GM12878 (cell line): Measurements from ENCODE around the gene CDK3. TPM values are rescaled to one million over a fixed set of nuclear protein-coding genes. Genes with fewer than 3 reads are reported as not detected.

Source experiments
- ATAC-seq: fragments of 200-7000 bp; cut with Tn5 transposase; 3 replicates; pipeline ENCODE4 v1.9.1; 2020; ENCODE audit warnings: mild to moderate bottlenecking, moderate library complexity
- BruUV-seq: library from RNA; stranded (reverse); fragments of 400-500 nt; replicated peaks from 2 replicates; lab custom pipeline; 2021; lab: Mats Ljungman, UMichigan
- CTCF ChIA-PET: fragments of 300-600 bp; sonication (Branson Sonifier 250); formaldehyde crosslinking; extraction: SDS; loops from one replicate; lab custom pipeline; 2021; ENCODE audit warnings: inconsistent platforms; lab: Yijun Ruan, JAX
- POLR2A ChIA-PET: fragments of 350-600 bp; formaldehyde crosslinking; extraction: SDS; loops from one replicate; lab custom pipeline; 2021; ENCODE audit warnings: inconsistent platforms; lab: Charles Lee
- RAD21 ChIA-PET: fragments of 300-600 bp; sonication (Branson Sonifier 250); formaldehyde crosslinking; loops from one replicate; lab custom pipeline; 2023; ENCODE audit warnings: antibody characterized with exemption; ENCODE audit not compliant: unreplicated experiment; lab: Charles Lee
- SMC1A ChIA-PET: fragments of 300-600 bp; sonication (Branson Sonifier 250); formaldehyde crosslinking; loops from one replicate; lab custom pipeline; 2023; ENCODE audit not compliant: unreplicated experiment, uncharacterized antibody; lab: Charles Lee
- DNase-seq: peaks from one replicate; pipeline ENCODE4 v3.0.0-alpha.2; 2011; ENCODE audit warnings: low read depth, low spot score
- FAIRE-seq: peaks from 3 replicates; lab custom pipeline; 2011; peaks lifted over from hg19 to GRCh38; lab: Jason Lieb, UNC
- H2AFZ ChIP-seq: 2 replicates; pipeline ENCODE4 v1.6.0; 2011; ENCODE audit warnings: low read depth, low read length, control low read depth; ENCODE audit not compliant: control insufficient read depth
- H3K27ac ChIP-seq: 2 replicates; pipeline ENCODE4 v1.5.1; 2011; ENCODE audit warnings: control low read depth; ENCODE audit not compliant: control insufficient read depth, insufficient read depth
- H3K27me3 ChIP-seq, 2 experiments: replicated peaks in 1 of 2; 2 replicates each; pipeline versions ENCODE4 v1.6.0 to v1.6.1; 2011; ENCODE audit warnings: low read length in 1 of 2; ENCODE audit not compliant: control insufficient read depth in 2 of 2, insufficient read depth in 2 of 2
- H3K36me3 ChIP-seq, 2 experiments: 2 replicates each; pipeline ENCODE4 v1.5.1; 2011; ENCODE audit warnings: low read length in 1 of 2; ENCODE audit not compliant: control insufficient read depth in 2 of 2, insufficient read depth in 2 of 2
- H3K4me1 ChIP-seq: 2 replicates; pipeline ENCODE4 v1.6.1; 2011; ENCODE audit warnings: mild to moderate bottlenecking, low read length, moderate library complexity, mixed read lengths; ENCODE audit not compliant: control insufficient read depth, insufficient read depth
- H3K4me2 ChIP-seq: 2 replicates; pipeline ENCODE4 v1.6.0; 2011; ENCODE audit warnings: control low read depth; ENCODE audit not compliant: control insufficient read depth, insufficient read depth
- H3K4me3 ChIP-seq: fragments of 200-600 bp; sonication (generic); 2 replicates; pipeline ENCODE4 v1.5.1; 2016
- H3K79me2 ChIP-seq: 2 replicates; pipeline ENCODE4 v1.6.0; 2011; ENCODE audit warnings: low read length; ENCODE audit not compliant: control insufficient read depth, insufficient read depth
- H3K9ac ChIP-seq: 2 replicates; pipeline ENCODE4 v1.8.0; 2011; ENCODE audit warnings: low read length, control low read depth, mixed read lengths; ENCODE audit not compliant: control insufficient read depth, insufficient read depth
- H3K9me3 ChIP-seq: replicated peaks from 3 replicates; pipeline ENCODE4 v1.5.1; 2011; ENCODE audit warnings: mild to moderate bottlenecking, low read length; ENCODE audit not compliant: control insufficient read depth, insufficient read depth
- H4K20me1 ChIP-seq: 2 replicates; pipeline ENCODE4 v1.6.0; 2011; ENCODE audit not compliant: control insufficient read depth, insufficient read depth
- CBX5 ChIP-seq: sonication (generic); IDR thresholded peaks from 2 replicates; pipeline ENCODE4 v1.6.1; 2016; ENCODE audit warnings: low read depth, moderate library complexity, mild to moderate bottlenecking, inconsistent platforms
- EP300 ChIP-seq, 2 experiments: fragments of 150-350 bp in 1 of 2; IDR thresholded peaks; 2 replicates each; pipeline ENCODE4 v1.6.1; 2011 to 2012; ENCODE audit warnings: low read depth in 2 of 2, low read length in 2 of 2, borderline replicate concordance in 1 of 2, improper control_type of control experiment in 1 of 2, inconsistent platforms in 1 of 2; ENCODE audit not compliant: control insufficient read depth in 1 of 2
- ESRRA ChIP-seq: IDR thresholded peaks from 2 replicates; pipeline ENCODE4 v1.6.1; 2012; ENCODE audit warnings: mild to moderate bottlenecking, low read length, improper control_type of control experiment
- KAT2A ChIP-seq: conservative IDR thresholded peaks from 2 replicates; pipeline ENCODE4 v1.6.1; 2011; ENCODE audit warnings: low read depth, low read length; ENCODE audit not compliant: control insufficient read depth
- MTA3 ChIP-seq: IDR thresholded peaks from 2 replicates; pipeline ENCODE4 v1.6.1; 2012; ENCODE audit warnings: low read length, inconsistent platforms, borderline replicate concordance
- MXI1 ChIP-seq: fragments of 150-350 bp; IDR thresholded peaks from 2 replicates; pipeline ENCODE4 v1.6.1; 2011; ENCODE audit warnings: low read depth, mild to moderate bottlenecking, inconsistent platforms, low read length, improper control_type of control experiment
- MYC ChIP-seq: IDR thresholded peaks from 2 replicates; pipeline ENCODE4 v1.6.1; 2011; ENCODE audit warnings: mild to moderate bottlenecking, low read length, moderate library complexity, inconsistent platforms; ENCODE audit not compliant: insufficient read depth, insufficient replicate concordance, insufficient read length, severe bottlenecking
- POLR2AphosphoS5 ChIP-seq: IDR thresholded peaks from 2 replicates; pipeline ENCODE4 v1.6.1; 2011; ENCODE audit warnings: mild to moderate bottlenecking, low read length, inconsistent platforms
- SMAD1 ChIP-seq: fragments of 450-650 bp; IDR thresholded peaks from 2 replicates; pipeline ENCODE4 v1.6.1; 2018; ENCODE audit warnings: mild to moderate bottlenecking, low read depth; ENCODE audit not compliant: partially characterized antibody
- STAT1 ChIP-seq: fragments of 450-650 bp; conservative IDR thresholded peaks from 2 replicates; pipeline ENCODE4 v1.6.1; 2014; ENCODE audit warnings: antibody characterized with exemption, mild to moderate bottlenecking
- USF1 ChIP-seq: IDR thresholded peaks from 2 replicates; pipeline ENCODE4 v1.6.1; 2011; ENCODE audit warnings: borderline replicate concordance, low read depth, mild to moderate bottlenecking, moderate library complexity, mixed read lengths, low read length; ENCODE audit not compliant: insufficient read depth; ENCODE audit errors: extremely low read length
- WGBS: methylation state at CpG from one replicate; pipeline ENCODE4 v1.1.6; 2016; ENCODE audit warnings: low lambda C conversion rate; ENCODE audit not compliant: insufficient replicate concordance, insufficient coverage; ENCODE audit errors: missing lambda C conversion rate; 5-methylcytosine and 5-hydroxymethylcytosine counted together
- in situ Hi-C: fragments of 300-500 bp; cut with MboI; formaldehyde crosslinking; loops from 9 replicates; pipeline ENCODE4 v1.14.3; 2018; ENCODE audit warnings: mixed read lengths
- intact Hi-C: fragments of 100-400 bp; cut with micrococcal nuclease; formaldehyde crosslinking; loops from one replicate; pipeline ENCODE4 v1.14.2; 2022; ENCODE audit not compliant: unreplicated experiment
- polyA plus RNA-seq, 11 experiments: library from polyadenylated mRNA; depleted of rRNA in 4 of 11; unstranded in 6 of 11; stranded (reverse) in 5 of 11; fragments of >200 nt; fragmentation: Nextera tagmentation in 4 of 11; fragmentation: Illumina TruSeq in 1 of 11; extraction: Ambion mirVana in 4 of 11; extraction: Trizol in 1 of 11; gene quantifications; 1 replicate in 1 of 11; 2 replicates in 10 of 11; pipeline versions ENCODE4 v1.2.1 to v1.2.3, GENCODE V29; 2011 to 2016; ENCODE audit warnings: inconsistent platforms in 2 of 11, missing spikeins in 2 of 11, low read depth in 1 of 11
- total RNA-seq, 4 experiments: library from RNA; depleted of rRNA in 3 of 4; stranded (reverse); fragments of >200 nt in 3 of 4; fragmentation: Illumina TruSeq in 1 of 4; extraction: Trizol in 1 of 4; gene quantifications; 2 replicates each; pipeline versions ENCODE4 v1.2.1 to v1.2.3, GENCODE V29; 2013 to 2021
- TF ChIP-seq, protein P1 (sequence below): fragments of 450-650 bp; formaldehyde crosslinking; IDR thresholded peaks from 2 replicates; pipeline ENCODE4 v1.4.0; 2022; ENCODE audit warnings: mild to moderate bottlenecking, moderate library complexity
- TF ChIP-seq, protein P2 (sequence below): fragments of 450-650 bp; IDR thresholded peaks from 2 replicates; pipeline ENCODE4 v1.6.1; 2016; ENCODE audit warnings: mild to moderate bottlenecking
- TF ChIP-seq, protein P3 (sequence below): IDR thresholded peaks from 2 replicates; pipeline ENCODE4 v1.6.1; 2011; ENCODE audit warnings: borderline replicate concordance, low read depth, mild to moderate bottlenecking, moderate library complexity, low read length; ENCODE audit not compliant: insufficient read depth, poor library complexity, severe bottlenecking

The CDK3 gene
- total and polyA plus RNA-seq, 10 of the 15 experiments (the other 5 are each of a cell fraction or from before 2014, with no cell fraction given), result 1.1 to 7.1 (median 4.2) TPM

DNA sequence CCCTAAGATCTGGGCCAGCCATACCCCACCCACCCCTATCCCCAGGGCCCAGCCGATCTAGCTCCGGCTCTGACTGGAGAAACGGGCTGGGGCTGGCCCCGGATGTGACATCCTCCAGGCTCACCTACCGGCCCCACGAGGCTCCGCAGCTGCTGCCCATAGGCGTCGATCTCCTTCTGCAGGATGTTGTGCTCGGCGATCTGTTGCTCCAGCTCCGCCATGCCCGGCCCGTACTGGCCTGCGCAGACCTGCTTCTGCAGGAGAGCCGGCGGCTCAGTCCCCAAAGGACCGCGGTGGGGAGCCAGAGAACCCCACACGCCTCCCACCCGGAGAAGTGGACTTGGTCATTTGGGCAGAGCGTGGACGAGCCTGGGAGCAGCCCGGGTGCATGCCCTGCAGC, 21.6 kb downstream of the CDK3 start (continued):
- TF ChIP-seq SMAD1 (no peak), POLR2AphosphoS5 (no peak), ESRRA (no peak), MXI1 (no peak), MYC (no peak)
- TF ChIP-seq, protein P1, sequence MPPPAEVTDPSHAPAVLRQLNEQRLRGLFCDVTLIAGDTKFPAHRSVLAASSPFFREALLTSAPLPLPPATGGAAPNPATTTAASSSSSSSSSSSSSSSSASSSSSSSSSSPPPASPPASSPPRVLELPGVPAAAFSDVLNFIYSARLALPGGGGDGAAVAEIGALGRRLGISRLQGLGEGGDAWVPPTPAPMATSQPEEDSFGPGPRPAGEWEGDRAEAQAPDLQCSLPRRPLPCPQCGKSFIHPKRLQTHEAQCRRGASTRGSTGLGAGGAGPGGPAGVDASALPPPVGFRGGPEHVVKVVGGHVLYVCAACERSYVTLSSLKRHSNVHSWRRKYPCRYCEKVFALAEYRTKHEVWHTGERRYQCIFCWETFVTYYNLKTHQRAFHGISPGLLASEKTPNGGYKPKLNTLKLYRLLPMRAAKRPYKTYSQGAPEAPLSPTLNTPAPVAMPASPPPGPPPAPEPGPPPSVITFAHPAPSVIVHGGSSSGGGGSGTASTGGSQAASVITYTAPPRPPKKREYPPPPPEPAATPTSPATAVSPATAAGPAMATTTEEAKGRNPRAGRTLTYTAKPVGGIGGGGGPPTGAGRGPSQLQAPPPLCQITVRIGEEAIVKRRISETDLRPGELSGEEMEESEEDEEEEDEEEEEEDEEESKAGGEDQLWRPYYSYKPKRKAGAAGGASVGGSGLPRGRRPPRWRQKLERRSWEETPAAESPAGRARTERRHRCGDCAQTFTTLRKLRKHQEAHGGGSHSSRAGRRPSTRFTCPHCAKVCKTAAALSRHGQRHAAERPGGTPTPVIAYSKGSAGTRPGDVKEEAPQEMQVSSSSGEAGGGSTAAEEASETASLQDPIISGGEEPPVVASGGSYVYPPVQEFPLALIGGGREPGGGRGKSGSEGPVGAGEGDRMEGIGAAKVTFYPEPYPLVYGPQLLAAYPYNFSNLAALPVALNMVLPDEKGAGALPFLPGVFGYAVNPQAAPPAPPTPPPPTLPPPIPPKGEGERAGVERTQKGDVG, result no peak
- TF ChIP-seq, protein P2, sequence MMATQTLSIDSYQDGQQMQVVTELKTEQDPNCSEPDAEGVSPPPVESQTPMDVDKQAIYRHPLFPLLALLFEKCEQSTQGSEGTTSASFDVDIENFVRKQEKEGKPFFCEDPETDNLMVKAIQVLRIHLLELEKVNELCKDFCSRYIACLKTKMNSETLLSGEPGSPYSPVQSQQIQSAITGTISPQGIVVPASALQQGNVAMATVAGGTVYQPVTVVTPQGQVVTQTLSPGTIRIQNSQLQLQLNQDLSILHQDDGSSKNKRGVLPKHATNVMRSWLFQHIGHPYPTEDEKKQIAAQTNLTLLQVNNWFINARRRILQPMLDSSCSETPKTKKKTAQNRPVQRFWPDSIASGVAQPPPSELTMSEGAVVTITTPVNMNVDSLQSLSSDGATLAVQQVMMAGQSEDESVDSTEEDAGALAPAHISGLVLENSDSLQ, result no peak

- Histone ChIP-seq H4K20me1 (no peaks in the 10 kb centered on the region), H3K36me3 (no peaks in the 10 kb centered on the region), H3K79me2 (no peaks in the 10 kb centered on the region), H3K4me1 (no peaks in the 10 kb centered on the region), H3K4me3 (no peak overlapping the region), H3K27me3 (no peaks in the 10 kb centered on the region), H2AFZ (no peak overlapping the region), H3K27ac (no peak overlapping the region), H3K9me3 (no peaks in the 10 kb centered on the region), H3K4me2 (no peak overlapping the region), H3K9ac (no peak overlapping the region)
- ChIA-PET POLR2A (no interaction called here), RAD21 (no interaction called here), SMC1A (no interaction called here), CTCF (no interaction called here)
- no peak for DNase-seq
- BruUV-seq, result no TSS peak
- intact Hi-C loops, result no loop called here
- in situ Hi-C loops, result no loop called here
- no peak for ATAC-seq
- WGBS, result 47% methylated on average over 28 of the region's 28 CpGs
- no peak for FAIRE-seq
- TF ChIP-seq KAT2A (no peak), STAT1 (no peak), CBX5 (no peak), EP300 (IDR thresholded peaks at IDR 0.05; ENCODE audit: borderline replicate concordance in 1 of 2, control insufficient read depth in 1 of 2, low read depth in 2 of 2, low read length in 2 of 2) (no peak), USF1 (no peak), MTA3 (no peak)
- TF ChIP-seq, protein P3, sequence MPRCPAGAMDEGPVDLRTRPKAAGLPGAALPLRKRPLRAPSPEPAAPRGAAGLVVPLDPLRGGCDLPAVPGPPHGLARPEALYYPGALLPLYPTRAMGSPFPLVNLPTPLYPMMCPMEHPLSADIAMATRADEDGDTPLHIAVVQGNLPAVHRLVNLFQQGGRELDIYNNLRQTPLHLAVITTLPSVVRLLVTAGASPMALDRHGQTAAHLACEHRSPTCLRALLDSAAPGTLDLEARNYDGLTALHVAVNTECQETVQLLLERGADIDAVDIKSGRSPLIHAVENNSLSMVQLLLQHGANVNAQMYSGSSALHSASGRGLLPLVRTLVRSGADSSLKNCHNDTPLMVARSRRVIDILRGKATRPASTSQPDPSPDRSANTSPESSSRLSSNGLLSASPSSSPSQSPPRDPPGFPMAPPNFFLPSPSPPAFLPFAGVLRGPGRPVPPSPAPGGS, result no peak
These were observed 22.6 kb downstream of the CDK3 start for GRCh38 chr17:76022973-76023899.
